GM23338 (cell line): Measurements from ENCODE around the gene KCNH5. TPM values are rescaled to one million over a fixed set of nuclear protein-coding genes. Genes with fewer than 3 reads are reported as not detected.

Experiments used
- ATAC-seq: fragments of 200-7000 bp; cut with Tn5 transposase; 3 replicates; pipeline ENCODE4 v1.9.1; 2020
- DNase-seq: peaks from one replicate; pipeline ENCODE4 v3.0.0-alpha.2; 2015; ENCODE audit warnings: low spot score
- H2AFZ ChIP-seq: fragments of 200-600 bp; sonication (generic); 2 replicates; pipeline ENCODE4 v1.8.0; 2016; ENCODE audit warnings: antibody characterized with exemption, mild to moderate bottlenecking, moderate library complexity
- H3F3A ChIP-seq: fragments of 200-600 bp; sonication (generic); replicated peaks from 2 replicates; pipeline ENCODE4 v1.8.0; 2017; ENCODE audit warnings: antibody characterized with exemption, mixed run types, low read depth
- H3K27ac ChIP-seq: fragments of 200-600 bp; sonication (generic); 2 replicates; pipeline ENCODE4 v1.6.1; 2016; ENCODE audit warnings: low read depth
- H3K27me3 ChIP-seq: fragments of 200-600 bp; sonication (generic); 2 replicates; pipeline ENCODE4 v1.8.0; 2016; ENCODE audit warnings: mild to moderate bottlenecking, mixed run types, moderate library complexity; ENCODE audit not compliant: insufficient read depth
- H3K36me3 ChIP-seq: fragments of 200-600 bp; sonication (generic); 2 replicates; pipeline ENCODE4 v1.8.0; 2016; ENCODE audit warnings: mild to moderate bottlenecking; ENCODE audit not compliant: insufficient read depth
- H3K4me1 ChIP-seq: fragments of 200-600 bp; sonication (generic); 2 replicates; pipeline ENCODE4 v1.8.0; 2016; ENCODE audit warnings: mild to moderate bottlenecking, moderate library complexity; ENCODE audit not compliant: insufficient read depth
- H3K4me2 ChIP-seq: fragments of 200-600 bp; sonication (generic); 2 replicates; pipeline ENCODE4 v1.7.1; 2017; ENCODE audit warnings: mixed run types
- H3K4me3 ChIP-seq: fragments of 200-600 bp; sonication (generic); 2 replicates; pipeline ENCODE4 v1.6.1; 2016; ENCODE audit warnings: mixed run types
- H3K79me2 ChIP-seq: fragments of 200-600 bp; sonication (generic); replicated peaks from 2 replicates; pipeline ENCODE4 v1.8.0; 2017; ENCODE audit warnings: mild to moderate bottlenecking; ENCODE audit not compliant: insufficient read depth
- H3K9me2 ChIP-seq: fragments of 200-600 bp; sonication (generic); 2 replicates; pipeline ENCODE4 v1.8.0; 2017; ENCODE audit not compliant: insufficient read depth
- H4K20me1 ChIP-seq: fragments of 200-600 bp; sonication (generic); replicated peaks from 2 replicates; pipeline ENCODE4 v1.8.0; 2017; ENCODE audit warnings: mild to moderate bottlenecking; ENCODE audit not compliant: insufficient read depth
- H3K27ac Mint-ChIP-seq: 2 replicates; pipeline ENCODE4 v1.8.0; 2020; ENCODE audit warnings: inconsistent platforms, mild to moderate bottlenecking, moderate library complexity, mixed read lengths
- H3K27me3 Mint-ChIP-seq: 3 replicates; pipeline ENCODE4 v1.8.0; 2022; ENCODE audit warnings: low read depth, mild to moderate bottlenecking, moderate library complexity, mixed read lengths, inconsistent platforms; ENCODE audit not compliant: insufficient read depth, poor library complexity
- H3K36me3 Mint-ChIP-seq: 3 replicates; pipeline ENCODE4 v1.8.0; 2021; ENCODE audit warnings: low read depth, mild to moderate bottlenecking, inconsistent platforms, moderate library complexity, mixed read lengths
- H3K4me1 Mint-ChIP-seq: 3 replicates; pipeline ENCODE4 v1.8.0; 2020; ENCODE audit warnings: mild to moderate bottlenecking, inconsistent platforms, mixed read lengths
- H3K4me3 Mint-ChIP-seq: 3 replicates; pipeline ENCODE4 v1.8.0; 2021; ENCODE audit warnings: moderate library complexity, mild to moderate bottlenecking, inconsistent platforms, mixed read lengths
- H3K9me3 Mint-ChIP-seq: 3 replicates; pipeline ENCODE4 v1.8.0; 2020; ENCODE audit warnings: moderate library complexity, mild to moderate bottlenecking, inconsistent platforms, mixed read lengths
- EZH2 ChIP-seq: fragments of 200-600 bp; sonication (generic); IDR thresholded peaks from one replicate; pipeline ENCODE4 v1.8.0; 2017; ENCODE audit warnings: antibody characterized with exemption, mild to moderate bottlenecking, low read depth; ENCODE audit not compliant: unreplicated experiment
- ZNF114 ChIP-seq: fragments of 250-450 bp; sonication (Bioruptor Pico); IDR thresholded peaks from 2 replicates; pipeline ENCODE4 v1.5.0; 2020; ENCODE audit warnings: mild to moderate bottlenecking, moderate library complexity
- polyA plus RNA-seq: library from polyadenylated mRNA; unstranded; fragments of >200 nt; fragmentation: Nextera tagmentation; extraction: Ambion mirVana; gene quantifications from 2 replicates; pipeline ENCODE4 v1.2.1, GENCODE V29; 2016
- total RNA-seq: library from RNA; depleted of rRNA; stranded (reverse); fragments of >200 nt; shearing (Covaris generic); gene quantifications from 2 replicates; pipeline ENCODE4 v1.2.3, GENCODE V29; 2014
- TF ChIP-seq, protein P1 (sequence below): fragments of 250-450 bp; sonication (Bioruptor Pico); IDR thresholded peaks from 2 replicates; pipeline ENCODE4 v1.5.0; 2020; ENCODE audit warnings: mild to moderate bottlenecking, moderate library complexity
- TF ChIP-seq, protein P2 (sequence below), 2 experiments: fragments of 200-600 bp in 1 of 2; sonication (generic) in 1 of 2; conservative IDR thresholded peaks; 2 replicates each; pipeline versions ENCODE4 v1.5.1 to v1.6.1; 2016 to 2017; ENCODE audit warnings: antibody characterized with exemption in 2 of 2, low read depth in 2 of 2, mild to moderate bottlenecking in 2 of 2, moderate library complexity in 1 of 2
- TF ChIP-seq, protein P3 (sequence below): IDR thresholded peaks from one replicate; pipeline ENCODE4 v1.6.1; 2018; ENCODE audit warnings: antibody characterized with exemption; ENCODE audit not compliant: unreplicated experiment

Gene KCNH5
- total and polyA plus RNA-seq, 2 experiments from 2014 or later, result 0.71 to 0.83 TPM

DNA sequence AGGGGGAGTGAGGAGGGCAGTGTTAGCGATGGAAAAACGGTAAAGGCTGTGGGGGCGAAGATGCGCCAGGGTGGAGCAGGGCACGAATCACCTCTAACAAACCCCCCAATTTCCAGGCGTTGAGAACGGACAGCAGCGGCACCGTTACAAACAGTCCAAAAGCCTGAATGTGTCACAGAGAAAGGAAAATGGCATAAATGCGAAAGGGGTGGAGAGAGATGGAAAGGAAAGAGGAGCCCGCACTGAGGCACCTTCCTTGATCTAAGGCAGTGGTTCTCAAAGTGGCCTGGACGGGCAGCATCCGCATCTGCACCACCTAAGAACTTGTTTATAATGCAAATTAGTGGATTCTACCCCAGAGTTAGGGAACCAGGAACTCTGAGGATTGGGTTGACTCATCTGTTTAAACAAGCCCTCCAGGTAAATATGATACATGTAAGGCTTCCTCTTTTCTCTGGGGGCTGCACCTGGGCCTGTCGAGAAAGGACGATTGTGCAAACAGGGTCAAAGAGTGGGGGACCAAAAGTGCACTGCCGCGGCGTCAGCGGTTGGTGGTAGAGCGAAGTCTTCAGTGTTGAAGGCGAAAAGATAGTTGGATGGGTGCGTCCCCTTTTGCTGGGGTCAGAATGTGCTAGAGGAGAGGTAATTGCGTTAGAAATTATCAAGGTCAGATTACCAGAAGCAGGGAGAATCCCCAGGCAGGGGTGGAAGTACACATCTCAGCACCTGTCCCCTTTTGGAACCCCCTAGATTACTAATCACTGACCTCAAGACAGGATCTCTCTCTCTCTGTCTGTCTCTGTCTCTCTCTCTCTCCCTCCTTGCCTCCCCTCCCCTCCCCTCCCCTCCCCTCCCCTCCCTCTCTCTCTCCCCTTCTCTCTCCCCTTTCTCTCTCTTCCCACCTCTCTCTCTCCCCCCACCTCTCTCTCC is 1.3 kb upstream of the KCNH5 start:
- TF ChIP-seq, protein P1, sequence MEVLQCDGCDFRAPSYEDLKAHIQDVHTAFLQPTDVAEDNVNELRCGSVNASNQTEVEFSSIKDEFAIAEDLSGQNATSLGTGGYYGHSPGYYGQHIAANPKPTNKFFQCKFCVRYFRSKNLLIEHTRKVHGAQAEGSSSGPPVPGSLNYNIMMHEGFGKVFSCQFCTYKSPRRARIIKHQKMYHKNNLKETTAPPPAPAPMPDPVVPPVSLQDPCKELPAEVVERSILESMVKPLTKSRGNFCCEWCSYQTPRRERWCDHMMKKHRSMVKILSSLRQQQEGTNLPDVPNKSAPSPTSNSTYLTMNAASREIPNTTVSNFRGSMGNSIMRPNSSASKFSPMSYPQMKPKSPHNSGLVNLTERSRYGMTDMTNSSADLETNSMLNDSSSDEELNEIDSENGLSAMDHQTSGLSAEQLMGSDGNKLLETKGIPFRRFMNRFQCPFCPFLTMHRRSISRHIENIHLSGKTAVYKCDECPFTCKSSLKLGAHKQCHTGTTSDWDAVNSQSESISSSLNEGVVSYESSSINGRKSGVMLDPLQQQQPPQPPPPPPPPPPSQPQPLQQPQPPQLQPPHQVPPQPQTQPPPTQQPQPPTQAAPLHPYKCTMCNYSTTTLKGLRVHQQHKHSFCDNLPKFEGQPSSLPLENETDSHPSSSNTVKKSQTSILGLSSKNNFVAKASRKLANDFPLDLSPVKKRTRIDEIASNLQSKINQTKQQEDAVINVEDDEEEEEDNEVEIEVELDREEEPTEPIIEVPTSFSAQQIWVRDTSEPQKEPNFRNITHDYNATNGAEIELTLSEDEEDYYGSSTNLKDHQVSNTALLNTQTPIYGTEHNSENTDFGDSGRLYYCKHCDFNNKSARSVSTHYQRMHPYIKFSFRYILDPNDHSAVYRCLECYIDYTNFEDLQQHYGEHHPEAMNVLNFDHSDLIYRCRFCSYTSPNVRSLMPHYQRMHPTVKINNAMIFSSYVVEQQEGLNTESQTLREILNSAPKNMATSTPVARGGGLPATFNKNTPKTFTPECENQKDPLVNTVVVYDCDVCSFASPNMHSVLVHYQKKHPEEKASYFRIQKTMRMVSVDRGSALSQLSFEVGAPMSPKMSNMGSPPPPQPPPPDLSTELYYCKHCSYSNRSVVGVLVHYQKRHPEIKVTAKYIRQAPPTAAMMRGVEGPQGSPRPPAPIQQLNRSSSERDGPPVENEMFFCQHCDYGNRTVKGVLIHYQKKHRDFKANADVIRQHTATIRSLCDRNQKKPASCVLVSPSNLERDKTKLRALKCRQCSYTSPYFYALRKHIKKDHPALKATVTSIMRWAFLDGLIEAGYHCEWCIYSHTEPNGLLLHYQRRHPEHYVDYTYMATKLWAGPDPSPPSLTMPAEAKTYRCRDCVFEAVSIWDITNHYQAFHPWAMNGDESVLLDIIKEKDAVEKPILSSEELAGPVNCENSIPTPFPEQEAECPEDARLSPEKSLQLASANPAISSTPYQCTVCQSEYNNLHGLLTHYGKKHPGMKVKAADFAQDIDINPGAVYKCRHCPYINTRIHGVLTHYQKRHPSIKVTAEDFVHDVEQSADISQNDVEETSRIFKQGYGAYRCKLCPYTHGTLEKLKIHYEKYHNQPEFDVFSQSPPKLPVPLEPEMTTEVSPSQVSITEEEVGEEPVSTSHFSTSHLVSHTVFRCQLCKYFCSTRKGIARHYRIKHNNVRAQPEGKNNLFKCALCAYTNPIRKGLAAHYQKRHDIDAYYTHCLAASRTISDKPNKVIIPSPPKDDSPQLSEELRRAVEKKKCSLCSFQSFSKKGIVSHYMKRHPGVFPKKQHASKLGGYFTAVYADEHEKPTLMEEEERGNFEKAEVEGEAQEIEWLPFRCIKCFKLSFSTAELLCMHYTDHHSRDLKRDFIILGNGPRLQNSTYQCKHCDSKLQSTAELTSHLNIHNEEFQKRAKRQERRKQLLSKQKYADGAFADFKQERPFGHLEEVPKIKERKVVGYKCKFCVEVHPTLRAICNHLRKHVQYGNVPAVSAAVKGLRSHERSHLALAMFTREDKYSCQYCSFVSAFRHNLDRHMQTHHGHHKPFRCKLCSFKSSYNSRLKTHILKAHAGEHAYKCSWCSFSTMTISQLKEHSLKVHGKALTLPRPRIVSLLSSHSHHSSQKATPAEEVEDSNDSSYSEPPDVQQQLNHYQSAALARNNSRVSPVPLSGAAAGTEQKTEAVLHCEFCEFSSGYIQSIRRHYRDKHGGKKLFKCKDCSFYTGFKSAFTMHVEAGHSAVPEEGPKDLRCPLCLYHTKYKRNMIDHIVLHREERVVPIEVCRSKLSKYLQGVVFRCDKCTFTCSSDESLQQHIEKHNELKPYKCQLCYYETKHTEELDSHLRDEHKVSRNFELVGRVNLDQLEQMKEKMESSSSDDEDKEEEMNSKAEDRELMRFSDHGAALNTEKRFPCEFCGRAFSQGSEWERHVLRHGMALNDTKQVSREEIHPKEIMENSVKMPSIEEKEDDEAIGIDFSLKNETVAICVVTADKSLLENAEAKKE (CRISPR knock-in tag), result no peak
- TF ChIP-seq EZH2, result peak; percentile 38
- H3K36me3 Mint-ChIP-seq, result no peaks in the 10 kb centered on the region; the same call in 2 of the 3 replicates
- Histone ChIP-seq H4K20me1 (no peaks in the 10 kb centered on the region), H3K27ac (no peak overlapping the region), H3K9me2 (no peaks in the 10 kb centered on the region), H2AFZ (peak overlapping the region; percentile 93), H3K36me3 (no peaks in the 10 kb centered on the region), H3K27me3 (peaks cover 64% of the 10 kb centered on the region), H3K4me2 (peak overlapping the region; percentile 88), H3K4me3 (peak overlapping the region; percentile 79), H3K79me2 (no peaks in the 10 kb centered on the region), H3F3A (no peaks in the 10 kb centered on the region), H3K4me1 (peaks cover 25% of the 10 kb centered on the region)
- H3K4me1 Mint-ChIP-seq, result peaks cover 36% of the 10 kb centered on the region
- peaks cover 17% of the 10 kb centered on the region for H3K27me3 Mint-ChIP-seq
- DNase-seq (peak; percentile 68), ATAC-seq (peak; percentile 10)
- peak overlapping the region; percentile 85 for H3K4me3 Mint-ChIP-seq
- no peak overlapping the region for H3K27ac Mint-ChIP-seq
- no peaks in the 10 kb centered on the region for H3K9me3 Mint-ChIP-seq

DNA sequence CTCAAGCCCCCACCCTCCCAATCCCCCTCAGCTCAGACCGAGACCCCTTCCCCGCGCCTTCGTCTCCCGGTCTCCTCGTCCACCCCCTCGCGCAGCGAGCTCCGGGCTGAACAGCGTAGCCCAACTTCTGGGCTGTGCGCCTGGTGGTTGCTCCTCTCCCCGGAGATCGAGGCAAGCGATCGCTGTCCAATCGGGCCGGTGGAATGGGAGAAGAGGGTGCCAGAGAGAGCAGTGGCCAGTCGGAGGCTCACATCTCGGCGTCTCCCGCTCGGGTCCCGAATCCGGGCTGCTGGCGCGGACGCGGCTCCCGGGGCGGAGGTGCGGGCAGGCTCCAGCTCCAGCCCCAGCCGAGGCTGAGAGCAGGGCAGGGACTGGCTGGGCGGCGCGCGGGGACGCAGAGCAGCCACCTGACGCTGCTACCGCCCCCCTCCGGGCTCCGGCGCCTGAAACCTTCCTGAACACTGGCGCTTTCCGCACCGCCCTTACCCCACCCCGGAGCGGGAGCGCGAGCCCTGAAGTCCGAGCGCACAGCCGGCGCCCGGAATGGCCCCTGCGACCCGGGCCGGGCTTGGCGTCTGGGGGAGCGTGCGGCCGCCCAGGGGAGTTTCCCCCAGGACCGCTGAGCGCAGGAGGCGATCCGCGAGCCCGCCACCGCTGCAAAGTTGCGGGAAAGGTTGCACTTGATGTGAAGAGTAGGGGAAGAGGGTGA is 508 bp upstream of the KCNH5 start:
- peaks cover 64% of the 10 kb centered on the region for H3K27me3 ChIP-seq
- H3K4me2 ChIP-seq, result peak overlapping the region; percentile 88
- no peaks in the 10 kb centered on the region; the same call in 2 of the 3 replicates for H3K36me3 Mint-ChIP-seq
- no peaks in the 10 kb centered on the region for H3F3A ChIP-seq
- peaks cover 17% of the 10 kb centered on the region for H3K27me3 Mint-ChIP-seq
- peaks cover 25% of the 10 kb centered on the region for H3K4me1 ChIP-seq
- peak overlapping the region; percentile 79 for H3K4me3 ChIP-seq
- H3K9me2 ChIP-seq, result no peaks in the 10 kb centered on the region
- H3K27ac ChIP-seq, result no peak overlapping the region
- no peak overlapping the region for H3K27ac Mint-ChIP-seq
- TF ChIP-seq ZNF114 (no peak), EZH2 (no peak)
- TF ChIP-seq, protein P2, sequence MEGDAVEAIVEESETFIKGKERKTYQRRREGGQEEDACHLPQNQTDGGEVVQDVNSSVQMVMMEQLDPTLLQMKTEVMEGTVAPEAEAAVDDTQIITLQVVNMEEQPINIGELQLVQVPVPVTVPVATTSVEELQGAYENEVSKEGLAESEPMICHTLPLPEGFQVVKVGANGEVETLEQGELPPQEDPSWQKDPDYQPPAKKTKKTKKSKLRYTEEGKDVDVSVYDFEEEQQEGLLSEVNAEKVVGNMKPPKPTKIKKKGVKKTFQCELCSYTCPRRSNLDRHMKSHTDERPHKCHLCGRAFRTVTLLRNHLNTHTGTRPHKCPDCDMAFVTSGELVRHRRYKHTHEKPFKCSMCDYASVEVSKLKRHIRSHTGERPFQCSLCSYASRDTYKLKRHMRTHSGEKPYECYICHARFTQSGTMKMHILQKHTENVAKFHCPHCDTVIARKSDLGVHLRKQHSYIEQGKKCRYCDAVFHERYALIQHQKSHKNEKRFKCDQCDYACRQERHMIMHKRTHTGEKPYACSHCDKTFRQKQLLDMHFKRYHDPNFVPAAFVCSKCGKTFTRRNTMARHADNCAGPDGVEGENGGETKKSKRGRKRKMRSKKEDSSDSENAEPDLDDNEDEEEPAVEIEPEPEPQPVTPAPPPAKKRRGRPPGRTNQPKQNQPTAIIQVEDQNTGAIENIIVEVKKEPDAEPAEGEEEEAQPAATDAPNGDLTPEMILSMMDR (conservative IDR thresholded peaks at IDR 0.05; ENCODE audit: low read depth in 2 of 2), result peak in 1 of 2 experiments; percentile 30; a peak in 1 of 4 replicates
- TF ChIP-seq, protein P3, sequence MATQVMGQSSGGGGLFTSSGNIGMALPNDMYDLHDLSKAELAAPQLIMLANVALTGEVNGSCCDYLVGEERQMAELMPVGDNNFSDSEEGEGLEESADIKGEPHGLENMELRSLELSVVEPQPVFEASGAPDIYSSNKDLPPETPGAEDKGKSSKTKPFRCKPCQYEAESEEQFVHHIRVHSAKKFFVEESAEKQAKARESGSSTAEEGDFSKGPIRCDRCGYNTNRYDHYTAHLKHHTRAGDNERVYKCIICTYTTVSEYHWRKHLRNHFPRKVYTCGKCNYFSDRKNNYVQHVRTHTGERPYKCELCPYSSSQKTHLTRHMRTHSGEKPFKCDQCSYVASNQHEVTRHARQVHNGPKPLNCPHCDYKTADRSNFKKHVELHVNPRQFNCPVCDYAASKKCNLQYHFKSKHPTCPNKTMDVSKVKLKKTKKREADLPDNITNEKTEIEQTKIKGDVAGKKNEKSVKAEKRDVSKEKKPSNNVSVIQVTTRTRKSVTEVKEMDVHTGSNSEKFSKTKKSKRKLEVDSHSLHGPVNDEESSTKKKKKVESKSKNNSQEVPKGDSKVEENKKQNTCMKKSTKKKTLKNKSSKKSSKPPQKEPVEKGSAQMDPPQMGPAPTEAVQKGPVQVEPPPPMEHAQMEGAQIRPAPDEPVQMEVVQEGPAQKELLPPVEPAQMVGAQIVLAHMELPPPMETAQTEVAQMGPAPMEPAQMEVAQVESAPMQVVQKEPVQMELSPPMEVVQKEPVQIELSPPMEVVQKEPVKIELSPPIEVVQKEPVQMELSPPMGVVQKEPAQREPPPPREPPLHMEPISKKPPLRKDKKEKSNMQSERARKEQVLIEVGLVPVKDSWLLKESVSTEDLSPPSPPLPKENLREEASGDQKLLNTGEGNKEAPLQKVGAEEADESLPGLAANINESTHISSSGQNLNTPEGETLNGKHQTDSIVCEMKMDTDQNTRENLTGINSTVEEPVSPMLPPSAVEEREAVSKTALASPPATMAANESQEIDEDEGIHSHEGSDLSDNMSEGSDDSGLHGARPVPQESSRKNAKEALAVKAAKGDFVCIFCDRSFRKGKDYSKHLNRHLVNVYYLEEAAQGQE, result peak; percentile 40
- H3K79me2 ChIP-seq, result no peaks in the 10 kb centered on the region
- H4K20me1 ChIP-seq, result no peaks in the 10 kb centered on the region
- H3K4me3 Mint-ChIP-seq, result peak overlapping the region; percentile 85
- H3K9me3 Mint-ChIP-seq, result no peaks in the 10 kb centered on the region
- no peaks in the 10 kb centered on the region for H3K36me3 ChIP-seq
- peaks cover 36% of the 10 kb centered on the region for H3K4me1 Mint-ChIP-seq
- peak overlapping the region; percentile 93 for H2AFZ ChIP-seq
- ATAC-seq (peak; percentile 85), DNase-seq (peak; percentile 94)
